ENCODE measurements around the gene SKAP1.

DNA sequence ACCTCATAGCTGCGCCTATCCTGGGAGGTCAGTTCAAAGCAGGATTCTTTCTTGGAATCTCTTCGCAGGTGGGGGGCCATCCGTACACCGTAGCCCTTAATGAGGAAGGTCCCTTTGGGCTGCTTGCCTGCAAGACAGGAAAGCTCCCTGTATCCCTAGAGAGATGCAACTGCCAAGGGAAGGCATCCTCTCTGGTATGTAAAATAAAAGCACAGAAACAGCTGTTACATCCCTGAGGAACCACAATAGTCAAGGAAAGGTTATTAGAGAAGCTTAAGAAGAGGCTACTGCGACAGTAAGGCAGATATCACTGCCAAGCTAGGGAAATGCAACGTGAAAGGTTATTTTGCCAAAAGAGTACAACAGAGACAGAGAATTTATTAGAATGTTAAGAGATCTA is 245.3 kb downstream of the SKAP1 start:
- TF ChIP-seq, protein P1, sequence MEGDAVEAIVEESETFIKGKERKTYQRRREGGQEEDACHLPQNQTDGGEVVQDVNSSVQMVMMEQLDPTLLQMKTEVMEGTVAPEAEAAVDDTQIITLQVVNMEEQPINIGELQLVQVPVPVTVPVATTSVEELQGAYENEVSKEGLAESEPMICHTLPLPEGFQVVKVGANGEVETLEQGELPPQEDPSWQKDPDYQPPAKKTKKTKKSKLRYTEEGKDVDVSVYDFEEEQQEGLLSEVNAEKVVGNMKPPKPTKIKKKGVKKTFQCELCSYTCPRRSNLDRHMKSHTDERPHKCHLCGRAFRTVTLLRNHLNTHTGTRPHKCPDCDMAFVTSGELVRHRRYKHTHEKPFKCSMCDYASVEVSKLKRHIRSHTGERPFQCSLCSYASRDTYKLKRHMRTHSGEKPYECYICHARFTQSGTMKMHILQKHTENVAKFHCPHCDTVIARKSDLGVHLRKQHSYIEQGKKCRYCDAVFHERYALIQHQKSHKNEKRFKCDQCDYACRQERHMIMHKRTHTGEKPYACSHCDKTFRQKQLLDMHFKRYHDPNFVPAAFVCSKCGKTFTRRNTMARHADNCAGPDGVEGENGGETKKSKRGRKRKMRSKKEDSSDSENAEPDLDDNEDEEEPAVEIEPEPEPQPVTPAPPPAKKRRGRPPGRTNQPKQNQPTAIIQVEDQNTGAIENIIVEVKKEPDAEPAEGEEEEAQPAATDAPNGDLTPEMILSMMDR (IDR thresholded peaks at IDR 0.05; ENCODE audit: low read length) = no peak
- no peak for TF ChIP-seq EZH2 (optimal IDR thresholded peaks at IDR 0.05; ENCODE audit: low read depth, low read length)
